AG10803 (cell line): ENCODE data around the gene BBS5.
"Not testable (repeated sequence)": the region's sequence is repeated elsewhere in the genome, so short reads cannot be mapped to it uniquely, and the experiment has no call there.

Experiments used
- DNase-seq: peaks from one replicate; pipeline ENCODE4 v3.0.0; 2010; ENCODE audit warnings: low read depth
- H3K4me3 ChIP-seq: 2 replicates; pipeline ENCODE4 v1.5.1; 2011; ENCODE audit warnings: mild to moderate bottlenecking, low read length, control low read depth
- TF ChIP-seq, protein P1 (sequence below): conservative IDR thresholded peaks from 2 replicates; pipeline ENCODE4 v1.5.1; 2011; ENCODE audit warnings: mild to moderate bottlenecking, low read length, control low read depth, inconsistent platforms

BBS5 gene

DNA sequence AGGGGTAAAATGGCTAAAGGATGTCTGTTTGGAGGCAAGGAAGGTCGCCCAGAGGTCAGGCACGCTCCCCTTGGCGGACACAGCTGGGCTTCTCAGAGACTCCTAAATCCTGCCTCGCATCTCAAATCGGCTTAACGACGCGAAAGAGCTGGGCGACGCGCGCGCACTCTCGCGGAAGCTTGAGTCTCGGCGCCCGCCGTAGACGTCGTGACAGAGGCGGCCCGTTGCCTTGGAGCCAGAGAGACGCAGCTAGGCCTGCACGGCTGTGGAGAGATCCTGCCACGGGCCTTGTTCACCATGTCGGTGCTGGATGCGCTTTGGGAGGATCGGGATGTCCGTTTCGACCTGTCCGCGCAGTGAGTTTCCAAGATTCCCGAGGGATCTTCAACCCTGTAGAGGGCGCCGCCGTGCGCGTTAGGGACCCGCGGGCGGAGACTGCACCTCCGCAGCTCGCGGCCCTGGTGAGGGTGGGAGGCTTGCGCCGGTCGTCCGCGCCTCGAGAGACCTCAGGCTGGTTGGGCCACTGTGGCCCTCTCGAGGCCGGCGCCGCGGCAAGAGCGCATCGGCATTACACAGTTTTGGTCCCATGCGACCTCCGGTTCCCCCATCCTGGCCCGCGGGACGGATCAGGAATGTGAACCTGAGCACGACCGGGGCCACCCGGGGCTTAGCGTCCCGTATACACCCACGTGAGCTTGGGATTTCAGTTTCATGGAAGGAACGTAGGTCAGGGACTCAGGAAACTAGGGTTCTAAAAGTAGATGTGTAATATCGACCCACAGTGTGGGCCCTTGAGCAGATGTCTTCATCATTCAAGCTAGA lies at the start of gene BBS5:
BBS5 (plus strand) TSS at position 238 of the 822 bp plus-strand sequence; CDS start at position 298, 60 bp downstream.
- TF ChIP-seq, protein P1, sequence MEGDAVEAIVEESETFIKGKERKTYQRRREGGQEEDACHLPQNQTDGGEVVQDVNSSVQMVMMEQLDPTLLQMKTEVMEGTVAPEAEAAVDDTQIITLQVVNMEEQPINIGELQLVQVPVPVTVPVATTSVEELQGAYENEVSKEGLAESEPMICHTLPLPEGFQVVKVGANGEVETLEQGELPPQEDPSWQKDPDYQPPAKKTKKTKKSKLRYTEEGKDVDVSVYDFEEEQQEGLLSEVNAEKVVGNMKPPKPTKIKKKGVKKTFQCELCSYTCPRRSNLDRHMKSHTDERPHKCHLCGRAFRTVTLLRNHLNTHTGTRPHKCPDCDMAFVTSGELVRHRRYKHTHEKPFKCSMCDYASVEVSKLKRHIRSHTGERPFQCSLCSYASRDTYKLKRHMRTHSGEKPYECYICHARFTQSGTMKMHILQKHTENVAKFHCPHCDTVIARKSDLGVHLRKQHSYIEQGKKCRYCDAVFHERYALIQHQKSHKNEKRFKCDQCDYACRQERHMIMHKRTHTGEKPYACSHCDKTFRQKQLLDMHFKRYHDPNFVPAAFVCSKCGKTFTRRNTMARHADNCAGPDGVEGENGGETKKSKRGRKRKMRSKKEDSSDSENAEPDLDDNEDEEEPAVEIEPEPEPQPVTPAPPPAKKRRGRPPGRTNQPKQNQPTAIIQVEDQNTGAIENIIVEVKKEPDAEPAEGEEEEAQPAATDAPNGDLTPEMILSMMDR: peak; percentile 54
- peak; percentile 87 for DNase-seq

DNA sequence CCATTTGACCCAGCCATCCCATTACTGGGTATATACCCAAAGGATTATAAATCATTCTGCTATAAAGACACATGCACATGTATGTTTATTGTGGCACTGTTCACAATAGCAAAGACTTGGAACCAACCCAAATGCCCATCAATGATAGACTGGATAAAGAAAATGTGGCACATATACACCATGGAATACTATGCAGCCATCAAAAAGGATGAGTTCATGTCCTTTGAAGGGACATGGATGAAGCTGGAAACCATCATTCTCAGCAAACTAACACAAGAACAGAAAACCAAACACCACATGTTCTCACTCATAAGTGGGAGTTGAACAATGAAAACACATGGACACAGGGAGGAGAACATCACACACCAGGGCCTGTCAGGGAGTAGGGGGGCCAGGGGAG lies 47.5 kb upstream of the BBS5 start:
- DNase-seq: not testable (repeated sequence)

More for the DNA sequence above, at the start of gene BBS5:
- peak within 1 kb of the TSS; percentile 83 for H3K4me3 ChIP-seq

DNA sequence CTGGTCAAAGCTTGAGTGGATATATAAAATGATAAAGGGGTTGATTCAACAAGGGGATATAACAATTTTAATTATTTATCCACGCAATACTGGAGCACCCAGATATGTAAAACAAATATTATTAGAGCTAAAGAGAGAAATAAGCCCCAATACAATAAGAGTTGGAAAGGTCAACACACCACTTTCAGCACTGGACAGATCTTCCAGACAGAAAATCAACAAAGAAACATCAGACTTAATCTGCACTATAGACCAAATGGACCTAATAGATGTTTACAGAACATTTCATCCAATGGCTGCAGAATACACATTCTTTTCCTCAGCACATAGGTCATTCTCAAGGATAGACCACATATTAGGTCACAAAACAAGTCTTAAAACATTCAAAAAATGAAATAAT lies 45.1 kb upstream of the BBS5 start:
- DNase-seq, H3K4me3 ChIP-seq: not testable (repeated sequence)

More for the DNA sequence above, 47.5 kb upstream of the BBS5 start:
- not testable (repeated sequence) for H3K4me3 ChIP-seq

DNA sequence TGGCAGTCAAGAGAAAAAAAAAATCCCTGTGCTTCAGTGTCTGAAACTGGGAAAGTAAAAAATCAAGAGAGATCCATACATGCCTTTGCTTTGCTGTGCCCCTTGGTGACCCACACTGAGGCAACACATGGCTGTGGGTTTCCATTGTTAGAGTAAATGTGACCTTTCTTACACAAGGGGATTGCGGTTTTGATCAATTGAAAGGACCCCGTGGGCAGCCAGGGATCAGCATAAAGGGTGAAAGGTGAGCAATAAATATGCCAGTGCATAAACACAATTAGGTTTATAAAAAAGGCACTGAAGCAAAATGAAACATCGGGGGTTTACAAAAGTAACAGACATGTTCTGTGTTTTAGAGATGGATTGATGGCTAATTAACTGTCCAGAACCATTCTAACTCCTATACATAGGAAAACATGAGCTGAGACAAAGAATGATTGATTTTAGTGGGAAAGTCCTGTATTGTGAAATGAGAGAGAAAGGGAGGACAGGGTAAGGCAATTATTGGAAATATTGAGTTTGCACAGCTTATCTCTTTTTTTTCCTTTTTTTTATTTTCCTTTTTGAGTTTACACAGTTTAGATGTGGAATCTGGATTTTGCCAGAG lies 40.7 kb upstream of the BBS5 start:
- TF ChIP-seq, protein P1: no peak
- H3K4me3 ChIP-seq: no peak overlapping the region

DNA sequence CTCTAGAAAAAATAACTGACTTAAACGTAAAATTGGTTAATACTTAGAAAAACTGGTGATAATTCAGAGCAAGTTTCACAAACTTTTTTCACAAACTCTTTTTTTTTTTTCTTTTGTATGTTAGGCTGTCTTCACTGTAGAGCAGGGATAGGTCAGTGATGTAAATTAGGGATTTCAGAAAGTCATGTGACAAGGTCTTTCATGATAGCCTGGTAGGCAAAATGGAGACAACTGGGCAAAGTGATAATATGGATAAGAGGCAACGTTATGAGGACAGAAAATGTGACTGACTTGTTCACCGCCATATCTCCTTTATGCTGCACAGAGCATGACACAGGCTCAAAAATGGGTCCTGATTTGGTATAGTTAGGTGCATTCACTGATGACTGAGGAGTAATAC lies 39.4 kb upstream of the BBS5 start:
- TF ChIP-seq, protein P1: no peak
- no peak overlapping the region for H3K4me3 ChIP-seq
- DNase-seq: no peak

More for the DNA sequence above, 40.7 kb upstream of the BBS5 start:
- DNase-seq: no peak

DNA sequence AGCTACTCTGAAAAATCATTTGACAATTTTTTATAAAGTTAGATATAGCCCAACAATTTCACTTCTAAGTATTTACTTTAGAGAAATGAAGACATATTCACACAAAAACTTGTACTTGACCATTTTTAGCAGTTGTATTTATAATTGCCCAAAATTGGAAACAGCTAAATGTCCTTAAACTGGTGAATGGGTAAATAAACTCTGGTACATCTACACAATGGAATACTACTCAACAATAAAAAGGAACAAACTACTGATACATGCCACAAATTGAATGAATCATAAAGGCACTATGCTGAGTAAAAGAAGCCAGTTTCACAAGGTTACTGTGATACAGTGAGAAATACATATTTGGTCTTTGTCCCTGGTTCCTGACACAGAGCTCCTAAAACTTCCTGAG lies 32.8 kb upstream of the BBS5 start:
- TF ChIP-seq, protein P1: no peak
- DNase-seq: no peak
- no peak overlapping the region for H3K4me3 ChIP-seq

DNA sequence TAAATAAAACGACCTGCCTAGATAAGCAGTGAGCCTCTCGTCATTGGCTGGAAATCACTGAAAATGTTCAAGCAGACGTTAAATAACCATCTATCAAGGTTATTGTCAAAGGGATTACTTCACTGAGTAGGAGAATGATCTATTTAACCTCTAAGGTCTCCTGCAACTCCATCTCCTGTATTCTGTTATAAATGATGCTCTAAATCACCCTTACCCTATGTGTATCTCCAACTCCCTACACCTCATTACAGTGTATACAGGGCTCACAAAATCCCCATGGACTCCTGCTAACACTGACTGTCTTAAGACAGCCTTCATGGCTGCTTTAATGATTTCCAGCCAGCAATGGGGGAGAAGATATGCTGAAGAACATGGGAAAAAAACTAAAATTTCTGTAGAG lies 31.0 kb upstream of the BBS5 start:
- TF ChIP-seq, protein P1: no peak
- no peak overlapping the region for H3K4me3 ChIP-seq
- no peak for DNase-seq

DNA sequence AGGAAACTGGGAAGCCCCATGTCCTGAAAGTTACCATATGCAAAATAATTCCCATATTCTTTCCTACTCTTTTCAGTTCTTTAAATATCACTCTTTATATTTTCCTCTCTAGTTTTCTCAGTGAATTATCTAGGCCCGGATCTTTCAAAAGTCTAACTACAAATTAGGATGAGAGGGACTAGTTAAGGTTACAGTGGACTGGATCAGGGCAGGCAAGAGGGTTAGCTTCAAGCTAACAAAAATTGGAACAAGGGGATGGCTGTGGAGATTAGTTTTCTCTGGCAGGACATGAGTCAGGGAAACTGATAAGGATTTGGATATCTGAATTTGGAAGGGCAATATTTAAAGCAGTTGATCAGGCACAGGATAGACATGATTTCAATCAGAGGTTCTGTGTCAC lies 30.4 kb upstream of the BBS5 start:
- no peak for DNase-seq
- TF ChIP-seq, protein P1: no peak
- H3K4me3 ChIP-seq: no peak overlapping the region
